H54 (cell line): ENCODE measurements around the gene ZDHHC8.
A peak's percentile ranks its signal among the peaks of the same experiment; 100 is the strongest.
"Not testable (repeated sequence)": the region's sequence is repeated elsewhere in the genome, so short reads cannot be mapped to it uniquely, and the experiment has no call there.

Experiments used
- DNase-seq: peaks from one replicate; pipeline ENCODE4 v3.0.0; 2011; ENCODE audit warnings: low spot score, mixed read lengths; ENCODE audit not compliant: insufficient read length
- FAIRE-seq: peaks from 3 replicates; lab custom pipeline; 2011; peaks lifted over from hg19 to GRCh38; lab: Jason Lieb, UNC
- POLR2A ChIP-seq: IDR thresholded peaks from 2 replicates; pipeline ENCODE4 v1.6.1; 2011; ENCODE audit warnings: low read depth, mild to moderate bottlenecking, low read length

ZDHHC8 gene

GRCh38 chr22:20156042-20156389 lies 24.4 kb downstream of the ZDHHC8 start:
- TF ChIP-seq POLR2A = no peak
- no peak for DNase-seq
- no peak for FAIRE-seq

- DNase-seq (peak; percentile 55), FAIRE-seq (no peak)
- no peak for TF ChIP-seq POLR2A
These were observed 25.2 kb downstream of the ZDHHC8 start for GRCh38 chr22:20156611-20157429.

GRCh38 chr22:20157430-20158183 lies 26.0 kb downstream of the ZDHHC8 start:
- no peak for DNase-seq
- no peak for FAIRE-seq
- no peak for TF ChIP-seq POLR2A

- no peak for DNase-seq
- FAIRE-seq = no peak
- TF ChIP-seq POLR2A = no peak
These were observed 26.9 kb downstream of the ZDHHC8 start for GRCh38 chr22:20158391-20159036.

GRCh38 chr22:20159076-20159475 lies 27.5 kb downstream of the ZDHHC8 start:
- FAIRE-seq (no peak), DNase-seq (no peak)
- TF ChIP-seq POLR2A = no peak

- not testable (repeated sequence) for DNase-seq, FAIRE-seq
These were observed 27.9 kb downstream of the ZDHHC8 start for GRCh38 chr22:20159531-20159930.

- FAIRE-seq = no peak
- no peak for TF ChIP-seq POLR2A
- no peak for DNase-seq
These were observed 28.4 kb downstream of the ZDHHC8 start for GRCh38 chr22:20160041-20160440.

- no peak for DNase-seq
- FAIRE-seq = no peak
- no peak for TF ChIP-seq POLR2A
These were observed 33.3 kb downstream of the ZDHHC8 start for GRCh38 chr22:20164863-20165262.

- FAIRE-seq = no peak
- no peak for TF ChIP-seq POLR2A
These were observed 33.8 kb downstream of the ZDHHC8 start for GRCh38 chr22:20165421-20165820.

GRCh38 chr22:20165913-20166312 lies 34.3 kb downstream of the ZDHHC8 start:
- TF ChIP-seq POLR2A = no peak
- DNase-seq (no peak), FAIRE-seq (no peak)

More at GRCh38 chr22:20165421-20165820, 33.8 kb downstream of the ZDHHC8 start:
- DNase-seq = no peak

GRCh38 chr22:20166703-20167102 lies 35.1 kb downstream of the ZDHHC8 start:
- TF ChIP-seq POLR2A = no peak
- no peak for FAIRE-seq
- DNase-seq = no peak

- no peak for DNase-seq
- no peak for TF ChIP-seq POLR2A
- no peak for FAIRE-seq
These were observed 36.2 kb downstream of the ZDHHC8 start for GRCh38 chr22:20167643-20168322.

GRCh38 chr22:20169253-20169822 lies 37.7 kb downstream of the ZDHHC8 start:
- FAIRE-seq = no peak
- no peak for DNase-seq
- no peak for TF ChIP-seq POLR2A
